HL-60 (cell line): ENCODE data around the gene F8.

Source experiments
- GABPA ChIP-seq: IDR thresholded peaks from 2 replicates; pipeline ENCODE4 v1.6.1; 2012; ENCODE audit warnings: low read depth
- POLR2AphosphoS5 ChIP-seq: IDR thresholded peaks from 2 replicates; pipeline ENCODE4 v1.6.1; 2012; ENCODE audit warnings: low read depth
- SPI1 ChIP-seq: IDR thresholded peaks from 2 replicates; pipeline ENCODE4 v1.6.1; 2012; ENCODE audit warnings: low read depth, mild to moderate bottlenecking, borderline replicate concordance
- TF ChIP-seq, protein P1 (sequence below): IDR thresholded peaks from one replicate; pipeline ENCODE4 v1.5.1; 2011; ENCODE audit warnings: low read length, control low read depth, inconsistent platforms; ENCODE audit not compliant: insufficient read depth
- TF ChIP-seq, protein P2 (sequence below): IDR thresholded peaks from 2 replicates; pipeline ENCODE4 v1.6.1; 2012; ENCODE audit warnings: low read depth; ENCODE audit not compliant: insufficient replicate concordance

DNA sequence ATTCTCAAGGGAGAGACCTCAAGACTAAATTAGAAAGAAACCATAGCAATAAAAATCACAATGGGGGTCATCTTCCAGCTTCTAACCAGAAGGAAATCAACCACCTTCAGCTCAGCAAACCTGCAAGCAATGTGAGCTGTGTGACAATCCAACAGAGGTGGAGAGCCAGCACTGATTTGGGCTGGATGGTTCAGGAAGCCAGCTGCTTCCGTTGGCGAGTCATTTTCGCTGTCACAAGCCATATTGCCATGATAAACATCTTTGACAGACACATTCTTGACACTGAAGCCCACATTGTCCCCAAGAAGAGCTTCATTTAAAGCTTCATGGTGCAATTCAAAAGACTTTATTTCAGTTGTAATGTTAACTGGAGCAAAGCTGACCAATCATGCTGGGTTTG, 113.7 kb downstream of the F8 start:
- TF ChIP-seq, protein P1, sequence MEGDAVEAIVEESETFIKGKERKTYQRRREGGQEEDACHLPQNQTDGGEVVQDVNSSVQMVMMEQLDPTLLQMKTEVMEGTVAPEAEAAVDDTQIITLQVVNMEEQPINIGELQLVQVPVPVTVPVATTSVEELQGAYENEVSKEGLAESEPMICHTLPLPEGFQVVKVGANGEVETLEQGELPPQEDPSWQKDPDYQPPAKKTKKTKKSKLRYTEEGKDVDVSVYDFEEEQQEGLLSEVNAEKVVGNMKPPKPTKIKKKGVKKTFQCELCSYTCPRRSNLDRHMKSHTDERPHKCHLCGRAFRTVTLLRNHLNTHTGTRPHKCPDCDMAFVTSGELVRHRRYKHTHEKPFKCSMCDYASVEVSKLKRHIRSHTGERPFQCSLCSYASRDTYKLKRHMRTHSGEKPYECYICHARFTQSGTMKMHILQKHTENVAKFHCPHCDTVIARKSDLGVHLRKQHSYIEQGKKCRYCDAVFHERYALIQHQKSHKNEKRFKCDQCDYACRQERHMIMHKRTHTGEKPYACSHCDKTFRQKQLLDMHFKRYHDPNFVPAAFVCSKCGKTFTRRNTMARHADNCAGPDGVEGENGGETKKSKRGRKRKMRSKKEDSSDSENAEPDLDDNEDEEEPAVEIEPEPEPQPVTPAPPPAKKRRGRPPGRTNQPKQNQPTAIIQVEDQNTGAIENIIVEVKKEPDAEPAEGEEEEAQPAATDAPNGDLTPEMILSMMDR = no peak
- TF ChIP-seq, protein P2, sequence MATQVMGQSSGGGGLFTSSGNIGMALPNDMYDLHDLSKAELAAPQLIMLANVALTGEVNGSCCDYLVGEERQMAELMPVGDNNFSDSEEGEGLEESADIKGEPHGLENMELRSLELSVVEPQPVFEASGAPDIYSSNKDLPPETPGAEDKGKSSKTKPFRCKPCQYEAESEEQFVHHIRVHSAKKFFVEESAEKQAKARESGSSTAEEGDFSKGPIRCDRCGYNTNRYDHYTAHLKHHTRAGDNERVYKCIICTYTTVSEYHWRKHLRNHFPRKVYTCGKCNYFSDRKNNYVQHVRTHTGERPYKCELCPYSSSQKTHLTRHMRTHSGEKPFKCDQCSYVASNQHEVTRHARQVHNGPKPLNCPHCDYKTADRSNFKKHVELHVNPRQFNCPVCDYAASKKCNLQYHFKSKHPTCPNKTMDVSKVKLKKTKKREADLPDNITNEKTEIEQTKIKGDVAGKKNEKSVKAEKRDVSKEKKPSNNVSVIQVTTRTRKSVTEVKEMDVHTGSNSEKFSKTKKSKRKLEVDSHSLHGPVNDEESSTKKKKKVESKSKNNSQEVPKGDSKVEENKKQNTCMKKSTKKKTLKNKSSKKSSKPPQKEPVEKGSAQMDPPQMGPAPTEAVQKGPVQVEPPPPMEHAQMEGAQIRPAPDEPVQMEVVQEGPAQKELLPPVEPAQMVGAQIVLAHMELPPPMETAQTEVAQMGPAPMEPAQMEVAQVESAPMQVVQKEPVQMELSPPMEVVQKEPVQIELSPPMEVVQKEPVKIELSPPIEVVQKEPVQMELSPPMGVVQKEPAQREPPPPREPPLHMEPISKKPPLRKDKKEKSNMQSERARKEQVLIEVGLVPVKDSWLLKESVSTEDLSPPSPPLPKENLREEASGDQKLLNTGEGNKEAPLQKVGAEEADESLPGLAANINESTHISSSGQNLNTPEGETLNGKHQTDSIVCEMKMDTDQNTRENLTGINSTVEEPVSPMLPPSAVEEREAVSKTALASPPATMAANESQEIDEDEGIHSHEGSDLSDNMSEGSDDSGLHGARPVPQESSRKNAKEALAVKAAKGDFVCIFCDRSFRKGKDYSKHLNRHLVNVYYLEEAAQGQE = no peak
- TF ChIP-seq POLR2AphosphoS5 (no peak), SPI1 (no peak), GABPA (no peak)
